Smooth muscle cell (in vitro differentiated cells): ENCODE results near the gene RAB6D. TPM values are rescaled to one million over a fixed set of nuclear protein-coding genes. Genes with fewer than 3 reads are reported as not detected.
"Not testable (repeated sequence)": the region's sequence is repeated elsewhere in the genome, so short reads cannot be mapped to it uniquely, and the experiment has no call there.

Source experiments
- DNase-seq: peaks from one replicate; lab custom pipeline; 2025; ENCODE audit not compliant: unreplicated experiment; lab: John Stamatoyannopoulos, UW
- H2AFZ ChIP-seq: fragments of 200-600 bp; sonication (generic); 2 replicates; pipeline ENCODE4 v1.6.0; 2016; ENCODE audit warnings: antibody characterized with exemption, low read depth, mild to moderate bottlenecking
- H3F3A ChIP-seq: fragments of 200-600 bp; sonication (generic); 2 replicates; pipeline ENCODE4 v1.6.0; 2017; ENCODE audit warnings: antibody characterized with exemption, low read depth
- H3K27ac ChIP-seq: fragments of 200-600 bp; sonication (generic); 2 replicates; pipeline ENCODE4 v1.5.1; 2016; ENCODE audit warnings: low read depth, mild to moderate bottlenecking
- H3K27me3 ChIP-seq: fragments of 200-600 bp; sonication (generic); 2 replicates; pipeline ENCODE4 v1.6.1; 2016; ENCODE audit warnings: low read depth, mild to moderate bottlenecking
- H3K36me3 ChIP-seq: fragments of 200-600 bp; sonication (generic); 2 replicates; pipeline ENCODE4 v1.5.1; 2016; ENCODE audit warnings: low read depth
- H3K4me1 ChIP-seq: fragments of 200-600 bp; sonication (generic); 2 replicates; pipeline ENCODE4 v1.5.1; 2016; ENCODE audit warnings: low read depth
- H3K4me2 ChIP-seq: fragments of 200-600 bp; sonication (generic); 2 replicates; pipeline ENCODE4 v1.6.0; 2016; ENCODE audit warnings: mild to moderate bottlenecking
- H3K4me3 ChIP-seq: fragments of 200-600 bp; sonication (generic); 2 replicates; pipeline ENCODE4 v1.5.1; 2016; ENCODE audit warnings: mild to moderate bottlenecking
- H3K79me2 ChIP-seq: fragments of 200-600 bp; sonication (generic); 2 replicates; pipeline ENCODE4 v1.6.0; 2016; ENCODE audit warnings: low read depth, mild to moderate bottlenecking
- H3K9ac ChIP-seq: fragments of 200-600 bp; sonication (generic); 2 replicates; pipeline ENCODE4 v1.6.0; 2016; ENCODE audit warnings: low read depth
- H3K9me3 ChIP-seq: fragments of 200-600 bp; sonication (generic); replicated peaks from 2 replicates; pipeline ENCODE4 v1.5.1; 2016; ENCODE audit warnings: low read depth
- H4K20me1 ChIP-seq: fragments of 200-600 bp; sonication (generic); 2 replicates; pipeline ENCODE4 v1.6.0; 2016; ENCODE audit warnings: low read depth
- WGBS: methylation state at CpG from one replicate; pipeline ENCODE4 v1.1.7; 2016; ENCODE audit warnings: low lambda C conversion rate; 5-methylcytosine and 5-hydroxymethylcytosine counted together
- polyA plus RNA-seq: library from polyadenylated mRNA; unstranded; fragments of >200 nt; fragmentation: Nextera tagmentation; extraction: Ambion mirVana; gene quantifications from 2 replicates; pipeline ENCODE4 v1.2.1, GENCODE V29; 2016
- total RNA-seq: library from RNA; depleted of rRNA; stranded (reverse); fragments of >200 nt; gene quantifications from 2 replicates; pipeline ENCODE4 v1.2.3, GENCODE V29; 2014
- TF ChIP-seq, protein P1 (sequence below): fragments of 200-600 bp; sonication (generic); IDR thresholded peaks from 2 replicates; pipeline ENCODE4 v1.5.1; 2017; ENCODE audit warnings: borderline replicate concordance, mild to moderate bottlenecking, antibody characterized with exemption; ENCODE audit not compliant: insufficient read depth, poor library complexity, severe bottlenecking

Gene RAB6D
- total and polyA plus RNA-seq, 2 experiments from 2014 or later = 0.18 TPM; not detected in 1

DNA sequence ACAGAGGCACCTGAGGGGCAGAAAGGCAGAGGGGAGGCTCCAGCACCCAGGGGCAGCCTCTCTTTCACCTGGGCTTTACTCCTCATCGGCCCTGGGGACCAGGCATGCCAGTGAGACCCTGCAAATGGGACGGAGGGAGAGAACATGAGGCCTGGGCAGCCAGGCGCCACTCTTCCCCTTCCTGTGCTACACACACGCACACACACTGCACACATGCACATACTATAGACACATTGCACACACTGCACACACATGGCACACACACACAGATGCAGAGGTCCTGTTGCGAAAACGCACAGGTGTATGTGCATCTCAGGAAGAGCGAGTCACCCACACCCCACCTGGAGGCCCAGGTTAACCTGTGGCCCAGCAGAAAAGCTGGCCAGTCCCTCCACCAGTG, 3.4 kb upstream of the RAB6D start:
- no peak overlapping the region for H3K4me3 ChIP-seq
- TF ChIP-seq, protein P1, sequence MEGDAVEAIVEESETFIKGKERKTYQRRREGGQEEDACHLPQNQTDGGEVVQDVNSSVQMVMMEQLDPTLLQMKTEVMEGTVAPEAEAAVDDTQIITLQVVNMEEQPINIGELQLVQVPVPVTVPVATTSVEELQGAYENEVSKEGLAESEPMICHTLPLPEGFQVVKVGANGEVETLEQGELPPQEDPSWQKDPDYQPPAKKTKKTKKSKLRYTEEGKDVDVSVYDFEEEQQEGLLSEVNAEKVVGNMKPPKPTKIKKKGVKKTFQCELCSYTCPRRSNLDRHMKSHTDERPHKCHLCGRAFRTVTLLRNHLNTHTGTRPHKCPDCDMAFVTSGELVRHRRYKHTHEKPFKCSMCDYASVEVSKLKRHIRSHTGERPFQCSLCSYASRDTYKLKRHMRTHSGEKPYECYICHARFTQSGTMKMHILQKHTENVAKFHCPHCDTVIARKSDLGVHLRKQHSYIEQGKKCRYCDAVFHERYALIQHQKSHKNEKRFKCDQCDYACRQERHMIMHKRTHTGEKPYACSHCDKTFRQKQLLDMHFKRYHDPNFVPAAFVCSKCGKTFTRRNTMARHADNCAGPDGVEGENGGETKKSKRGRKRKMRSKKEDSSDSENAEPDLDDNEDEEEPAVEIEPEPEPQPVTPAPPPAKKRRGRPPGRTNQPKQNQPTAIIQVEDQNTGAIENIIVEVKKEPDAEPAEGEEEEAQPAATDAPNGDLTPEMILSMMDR = no peak
- H3K9me3 ChIP-seq = no peaks in the 10 kb centered on the region
- 86% methylated on average over 7 of the region's 7 CpGs for WGBS
- H3K27me3 ChIP-seq = peaks cover 25% of the 10 kb centered on the region
- H4K20me1 ChIP-seq = no peaks in the 10 kb centered on the region
- no peak overlapping the region for H3K27ac ChIP-seq
- no peaks in the 10 kb centered on the region for H3F3A ChIP-seq
- no peaks in the 10 kb centered on the region for H3K4me1 ChIP-seq
- no peaks in the 10 kb centered on the region for H3K36me3 ChIP-seq
- no peaks in the 10 kb centered on the region for H3K79me2 ChIP-seq
- no peak for DNase-seq
- H3K9ac ChIP-seq = no peak overlapping the region
- H3K4me2 ChIP-seq = no peak overlapping the region
- H2AFZ ChIP-seq = no peak overlapping the region

DNA sequence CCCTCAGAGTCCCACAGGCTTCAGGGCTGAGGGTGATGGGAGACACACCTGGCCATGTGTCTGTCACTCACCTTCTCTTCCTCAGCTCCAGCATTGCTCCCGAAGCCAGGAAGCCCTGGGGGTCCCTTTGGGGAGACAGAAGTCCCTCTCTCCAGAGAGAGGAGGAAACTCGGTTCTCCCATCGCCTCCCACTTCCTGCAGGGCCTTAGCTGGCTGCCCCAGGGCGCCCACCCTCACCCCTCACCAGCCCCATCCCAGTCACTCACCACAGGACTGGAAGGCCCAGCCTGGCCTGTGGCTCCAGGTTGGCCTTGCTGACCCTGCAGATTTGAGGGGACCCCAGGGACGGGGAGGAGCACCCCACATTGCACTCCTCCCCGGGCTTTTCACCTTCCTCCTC, 2.7 kb upstream of the RAB6D start:
- TF ChIP-seq, protein P1 = no peak
- Histone ChIP-seq H3K4me2 (no peak overlapping the region), H3K9me3 (no peaks in the 10 kb centered on the region), H4K20me1 (no peaks in the 10 kb centered on the region), H3K27ac (no peak overlapping the region), H2AFZ (no peak overlapping the region), H3K36me3 (no peaks in the 10 kb centered on the region), H3K79me2 (no peaks in the 10 kb centered on the region), H3K27me3 (peaks cover 32% of the 10 kb centered on the region), H3K4me3 (no peak overlapping the region), H3K9ac (no peak overlapping the region), H3F3A (no peaks in the 10 kb centered on the region), H3K4me1 (no peaks in the 10 kb centered on the region)
- DNase-seq = no peak
- 79% methylated on average over 2 of the region's 6 CpGs for WGBS

DNA sequence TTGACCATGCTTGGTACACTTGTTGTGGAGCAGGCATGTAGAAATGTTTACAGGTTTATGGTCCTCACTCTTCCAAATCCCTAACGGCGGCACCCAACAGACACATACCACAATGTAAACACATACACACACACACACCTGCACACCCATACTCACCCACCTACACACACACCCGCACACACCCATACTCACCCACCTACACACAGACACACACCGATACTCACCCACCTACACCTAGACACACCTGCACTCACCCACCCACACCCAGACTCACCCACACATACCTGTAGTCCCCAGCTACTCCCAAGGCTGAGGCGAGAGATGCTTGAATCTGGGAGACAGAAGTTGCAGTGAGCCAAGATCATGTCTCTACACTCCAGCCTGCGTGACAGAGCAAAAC, 1.5 kb upstream of the RAB6D start:
- WGBS = 95% methylated on average over 6 of the region's 6 CpGs
- Histone ChIP-seq H3K9me3 (no peaks in the 10 kb centered on the region), H3K4me2 (no peak overlapping the region), H3K27me3 (peaks cover 44% of the 10 kb centered on the region), H3F3A (no peaks in the 10 kb centered on the region), H3K27ac (no peak overlapping the region), H3K4me3 (no peak overlapping the region), H3K9ac (no peak overlapping the region), H2AFZ (no peak overlapping the region), H4K20me1 (no peaks in the 10 kb centered on the region), H3K4me1 (no peaks in the 10 kb centered on the region), H3K79me2 (no peaks in the 10 kb centered on the region), H3K36me3 (no peaks in the 10 kb centered on the region)
- TF ChIP-seq, protein P1 = no peak
- DNase-seq = no peak

DNA sequence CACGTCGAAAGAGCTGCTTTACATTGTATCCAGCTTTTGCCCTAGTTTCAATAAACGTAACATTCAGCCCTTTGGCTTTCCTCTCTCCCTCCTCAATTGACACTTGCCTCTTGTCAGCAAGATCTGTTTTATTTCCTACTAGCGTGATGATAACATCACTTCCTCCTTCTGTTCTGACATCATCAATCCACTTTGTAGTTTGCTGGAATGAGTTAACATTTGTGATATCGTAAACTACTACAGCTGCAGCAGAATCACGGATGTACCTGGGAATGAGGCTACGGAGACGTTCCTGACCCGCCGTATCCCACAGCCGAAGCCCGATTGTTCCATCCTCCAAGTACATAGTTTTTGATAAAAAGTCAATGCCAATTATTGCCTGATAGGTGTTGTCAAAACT, 755 bp downstream of the RAB6D start:
- H3K36me3 ChIP-seq, H3K27ac ChIP-seq, H3K4me1 ChIP-seq, H4K20me1 ChIP-seq, H3K79me2 ChIP-seq, DNase-seq, H3F3A ChIP-seq, H2AFZ ChIP-seq, H3K9me3 ChIP-seq, H3K9ac ChIP-seq, H3K4me2 ChIP-seq: not testable (repeated sequence)
- 7% methylated on average over 4 of the region's 12 CpGs for WGBS
- Histone ChIP-seq H3K27me3 (peaks cover 58% of the 10 kb centered on the region), H3K4me3 (peak overlapping the region; percentile 30)

DNA sequence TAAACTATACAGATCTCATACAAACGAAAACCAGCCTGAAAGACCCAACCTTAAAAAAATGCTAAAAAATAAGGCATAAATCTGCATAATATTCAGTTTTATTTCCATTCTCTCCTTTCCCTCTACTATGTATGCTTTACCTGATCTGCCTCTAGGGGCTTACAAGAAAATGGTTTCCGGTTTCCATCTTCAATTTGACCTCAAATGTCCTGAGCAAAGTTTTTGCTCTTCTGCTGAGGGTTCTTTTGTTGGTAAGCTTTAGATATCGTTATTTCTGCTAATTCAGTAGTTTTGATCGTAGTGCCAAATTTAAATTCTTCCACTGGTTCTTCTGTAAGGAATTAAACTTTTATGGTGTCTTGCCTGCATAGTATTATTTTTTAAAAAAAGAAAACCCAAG, 2.2 kb downstream of the RAB6D start:
- H3K36me3 ChIP-seq, H3K79me2 ChIP-seq, H3K4me3 ChIP-seq, H3K9ac ChIP-seq, H3K27ac ChIP-seq, H4K20me1 ChIP-seq, DNase-seq, H3K4me2 ChIP-seq, H3K4me1 ChIP-seq, H3K9me3 ChIP-seq, H3F3A ChIP-seq, H2AFZ ChIP-seq: not testable (repeated sequence)
- peaks cover 65% of the 10 kb centered on the region for H3K27me3 ChIP-seq
- 72% methylated on average over 4 of the region's 4 CpGs for WGBS

GRCh38 chr2:131353167-131353697, 10.7 kb downstream of the RAB6D start:
- H3K9ac ChIP-seq, H2AFZ ChIP-seq, H3K79me2 ChIP-seq, H3K4me3 ChIP-seq, H3K27ac ChIP-seq, H3K4me2 ChIP-seq, H3K9me3 ChIP-seq, DNase-seq, H3K36me3 ChIP-seq, H4K20me1 ChIP-seq, H3K4me1 ChIP-seq, H3F3A ChIP-seq: not testable (repeated sequence)
- WGBS = 82% methylated on average over 1 of the region's 46 CpGs
- H3K27me3 ChIP-seq = peaks cover 30% of the 10 kb centered on the region
